Panc1 (cell line): ENCODE data around the gene CACNA1C. TPM values are rescaled to one million over a fixed set of nuclear protein-coding genes. Genes with fewer than 3 reads are reported as not detected.

ENCODE experiments used
- ATAC-seq: fragments of 200-7000 bp; cut with Tn5 transposase; 2 replicates; pipeline ENCODE4 v1.9.1; 2020; ENCODE audit warnings: mild to moderate bottlenecking, moderate library complexity
- BruUV-seq: library from RNA; stranded (reverse); fragments of 400-500 nt; replicated peaks from 2 replicates; lab custom pipeline; 2021; lab: Mats Ljungman, UMichigan
- CTCF ChIA-PET: fragments of 300-600 bp; sonication (Branson Sonifier 250); formaldehyde crosslinking; loops from one replicate; lab custom pipeline; 2022; ENCODE audit warnings: antibody characterized with exemption; lab: Charles Lee
- POLR2A ChIA-PET: fragments of 300-600 bp; sonication (Branson Sonifier 250); formaldehyde crosslinking; loops from one replicate; lab custom pipeline; 2022; ENCODE audit warnings: antibody characterized with exemption; lab: Charles Lee
- DNase-seq: peaks from one replicate; pipeline ENCODE4 v3.0.0-alpha.2; 2010; ENCODE audit warnings: low read depth, low spot score
- H3K27ac ChIP-seq: 2 replicates; pipeline ENCODE4 v1.5.1; 2011; ENCODE audit warnings: mild to moderate bottlenecking, low read length, inconsistent platforms
- H3K27me3 ChIP-seq: fragments of 200-500 bp; sonication (Bioruptor generic); 2 replicates; pipeline ENCODE4 v1.6.0; 2014; ENCODE audit warnings: low read length, inconsistent platforms; ENCODE audit not compliant: control insufficient read depth, insufficient read depth
- H3K36me3 ChIP-seq: fragments of 200-500 bp; sonication (Bioruptor generic); 2 replicates; pipeline ENCODE4 v1.5.1; 2014; ENCODE audit warnings: inconsistent platforms, mild to moderate bottlenecking, low read length, moderate library complexity; ENCODE audit not compliant: control insufficient read depth, insufficient read depth
- H3K4me1 ChIP-seq: 2 replicates; pipeline ENCODE4 v1.5.1; 2011; ENCODE audit warnings: inconsistent platforms, mild to moderate bottlenecking, low read length, moderate library complexity; ENCODE audit not compliant: control insufficient read depth, insufficient read depth
- H3K4me3 ChIP-seq, 2 experiments: 2 replicates each; pipeline ENCODE4 v1.5.1; 2011 to 2012; ENCODE audit warnings: low read depth in 2 of 2, low read length in 2 of 2, mild to moderate bottlenecking in 2 of 2, inconsistent platforms in 1 of 2, moderate library complexity in 1 of 2
- H3K9me3 ChIP-seq: fragments of 200-500 bp; sonication (Bioruptor generic); 2 replicates; pipeline ENCODE4 v1.5.1; 2014; ENCODE audit warnings: low read depth, mild to moderate bottlenecking, inconsistent platforms, low read length, moderate library complexity; ENCODE audit not compliant: control insufficient read depth, insufficient read depth
- POLR2AphosphoS5 ChIP-seq: IDR thresholded peaks from 2 replicates; pipeline ENCODE4 v1.6.1; 2012; ENCODE audit warnings: mild to moderate bottlenecking, low read depth, low read length, moderate library complexity
- SIN3A ChIP-seq: IDR thresholded peaks from 2 replicates; pipeline ENCODE4 v1.6.1; 2012; ENCODE audit warnings: low read depth, mild to moderate bottlenecking, low read length, moderate library complexity, borderline replicate concordance; ENCODE audit not compliant: insufficient read depth
- TCF7L2 ChIP-seq: IDR thresholded peaks from 2 replicates; pipeline ENCODE4 v1.6.1; 2011; ENCODE audit warnings: mild to moderate bottlenecking, low read depth, low read length, inconsistent platforms
- in situ Hi-C: cut with HindIII; loops from 2 replicates; pipeline ENCODE4 v1.10.0; 2016; ENCODE audit warnings: low sequenced_read_pairs, low pct_unique_long_range_greater_than_20kb
- intact Hi-C: fragments of 100-400 bp; cut with micrococcal nuclease; formaldehyde crosslinking; loops from one replicate; pipeline ENCODE4 v1.10.0; 2022; ENCODE audit not compliant: unreplicated experiment
- total RNA-seq: library from RNA; stranded (reverse); gene quantifications from one replicate; pipeline ENCODE4 v1.2.1, GENCODE V29; 2021; ENCODE audit not compliant: unreplicated experiment
- TF ChIP-seq, protein P1 (sequence below): fragments of 450-650 bp; IDR thresholded peaks from 2 replicates; pipeline ENCODE4 v1.5.1; 2017; ENCODE audit warnings: mild to moderate bottlenecking
- TF ChIP-seq, protein P2 (sequence below), 2 experiments: IDR thresholded peaks; 2 replicates each; pipeline ENCODE4 v1.6.1; 2011 to 2012; ENCODE audit warnings: low read depth in 2 of 2, control low read depth in 1 of 2, low read length in 1 of 2, mild to moderate bottlenecking in 1 of 2, moderate library complexity in 1 of 2; ENCODE audit not compliant: insufficient read depth in 1 of 2

CACNA1C gene
- total RNA-seq, 1 experiment from 2014 or later: 0.03 TPM

DNA sequence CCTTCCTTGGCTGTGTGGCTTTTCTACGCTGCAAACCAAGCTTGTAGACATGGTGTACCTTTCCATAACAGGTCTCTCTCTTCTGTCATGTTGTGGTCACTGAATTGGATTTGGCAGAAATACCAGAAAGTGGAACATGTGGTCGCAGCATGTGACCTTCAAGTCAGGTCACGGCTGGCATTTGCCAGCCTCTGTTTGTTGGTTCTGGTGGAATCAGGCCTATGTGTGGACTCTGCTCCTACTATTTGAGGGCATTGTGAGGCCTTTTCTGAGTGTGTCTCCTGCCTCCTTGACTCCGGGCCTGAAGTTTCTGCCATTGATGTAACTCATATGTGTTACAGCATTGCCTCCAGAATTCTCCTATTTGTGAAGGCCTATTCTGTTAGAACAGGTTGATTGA, 116.7 kb downstream of the CACNA1C start:
- POLR2A ChIA-PET: no interaction called here
- TF ChIP-seq SIN3A: no peak
- ATAC-seq: no peak
- CTCF ChIA-PET: no interaction called here
- Histone ChIP-seq H3K9me3 (no peaks in the 10 kb centered on the region), H3K4me1 (no peaks in the 10 kb centered on the region), H3K27me3 (no peaks in the 10 kb centered on the region; the same call in 1 of the 2 replicates), H3K4me3 (no peak overlapping the region), H3K27ac (no peak overlapping the region), H3K36me3 (no peaks in the 10 kb centered on the region)
- intact Hi-C loops (no loop called here), in situ Hi-C loops (no loop called here)
- no TSS peak for BruUV-seq
- no peak for DNase-seq

DNA sequence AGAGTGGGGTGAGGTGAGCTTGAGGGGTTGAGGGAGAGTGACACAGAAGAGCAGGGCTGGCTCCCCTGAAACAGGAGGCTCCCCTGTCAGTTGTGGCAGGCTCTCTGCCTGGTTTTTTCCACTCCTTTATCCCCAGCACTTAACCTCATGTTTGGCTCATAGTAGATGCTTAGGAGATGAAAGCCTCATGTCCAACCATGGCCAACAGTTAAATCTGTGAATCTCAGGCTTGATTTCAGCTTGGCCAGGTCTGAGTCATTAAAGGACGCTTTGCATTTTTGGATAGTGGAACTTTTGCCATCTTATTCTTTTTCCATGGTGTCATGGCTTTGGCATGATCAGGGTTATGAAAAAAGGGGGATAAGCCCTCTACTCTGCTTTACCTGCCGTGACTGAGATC, 117.2 kb downstream of the CACNA1C start:
- Histone ChIP-seq H3K27ac (no peak overlapping the region), H3K4me3 (no peak overlapping the region), H3K9me3 (no peaks in the 10 kb centered on the region), H3K27me3 (peaks cover under 1% of the 10 kb centered on the region; the same call in 1 of the 2 replicates), H3K36me3 (no peaks in the 10 kb centered on the region), H3K4me1 (no peaks in the 10 kb centered on the region)
- in situ Hi-C loops: no loop called here
- ChIA-PET POLR2A (no interaction called here), CTCF (no interaction called here)
- intact Hi-C loops: no loop called here
- DNase-seq (no peak), ATAC-seq (no peak)
- BruUV-seq: no TSS peak
- TF ChIP-seq, protein P1, sequence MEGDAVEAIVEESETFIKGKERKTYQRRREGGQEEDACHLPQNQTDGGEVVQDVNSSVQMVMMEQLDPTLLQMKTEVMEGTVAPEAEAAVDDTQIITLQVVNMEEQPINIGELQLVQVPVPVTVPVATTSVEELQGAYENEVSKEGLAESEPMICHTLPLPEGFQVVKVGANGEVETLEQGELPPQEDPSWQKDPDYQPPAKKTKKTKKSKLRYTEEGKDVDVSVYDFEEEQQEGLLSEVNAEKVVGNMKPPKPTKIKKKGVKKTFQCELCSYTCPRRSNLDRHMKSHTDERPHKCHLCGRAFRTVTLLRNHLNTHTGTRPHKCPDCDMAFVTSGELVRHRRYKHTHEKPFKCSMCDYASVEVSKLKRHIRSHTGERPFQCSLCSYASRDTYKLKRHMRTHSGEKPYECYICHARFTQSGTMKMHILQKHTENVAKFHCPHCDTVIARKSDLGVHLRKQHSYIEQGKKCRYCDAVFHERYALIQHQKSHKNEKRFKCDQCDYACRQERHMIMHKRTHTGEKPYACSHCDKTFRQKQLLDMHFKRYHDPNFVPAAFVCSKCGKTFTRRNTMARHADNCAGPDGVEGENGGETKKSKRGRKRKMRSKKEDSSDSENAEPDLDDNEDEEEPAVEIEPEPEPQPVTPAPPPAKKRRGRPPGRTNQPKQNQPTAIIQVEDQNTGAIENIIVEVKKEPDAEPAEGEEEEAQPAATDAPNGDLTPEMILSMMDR: no peak
- TF ChIP-seq TCF7L2: no peak
- TF ChIP-seq, protein P2, sequence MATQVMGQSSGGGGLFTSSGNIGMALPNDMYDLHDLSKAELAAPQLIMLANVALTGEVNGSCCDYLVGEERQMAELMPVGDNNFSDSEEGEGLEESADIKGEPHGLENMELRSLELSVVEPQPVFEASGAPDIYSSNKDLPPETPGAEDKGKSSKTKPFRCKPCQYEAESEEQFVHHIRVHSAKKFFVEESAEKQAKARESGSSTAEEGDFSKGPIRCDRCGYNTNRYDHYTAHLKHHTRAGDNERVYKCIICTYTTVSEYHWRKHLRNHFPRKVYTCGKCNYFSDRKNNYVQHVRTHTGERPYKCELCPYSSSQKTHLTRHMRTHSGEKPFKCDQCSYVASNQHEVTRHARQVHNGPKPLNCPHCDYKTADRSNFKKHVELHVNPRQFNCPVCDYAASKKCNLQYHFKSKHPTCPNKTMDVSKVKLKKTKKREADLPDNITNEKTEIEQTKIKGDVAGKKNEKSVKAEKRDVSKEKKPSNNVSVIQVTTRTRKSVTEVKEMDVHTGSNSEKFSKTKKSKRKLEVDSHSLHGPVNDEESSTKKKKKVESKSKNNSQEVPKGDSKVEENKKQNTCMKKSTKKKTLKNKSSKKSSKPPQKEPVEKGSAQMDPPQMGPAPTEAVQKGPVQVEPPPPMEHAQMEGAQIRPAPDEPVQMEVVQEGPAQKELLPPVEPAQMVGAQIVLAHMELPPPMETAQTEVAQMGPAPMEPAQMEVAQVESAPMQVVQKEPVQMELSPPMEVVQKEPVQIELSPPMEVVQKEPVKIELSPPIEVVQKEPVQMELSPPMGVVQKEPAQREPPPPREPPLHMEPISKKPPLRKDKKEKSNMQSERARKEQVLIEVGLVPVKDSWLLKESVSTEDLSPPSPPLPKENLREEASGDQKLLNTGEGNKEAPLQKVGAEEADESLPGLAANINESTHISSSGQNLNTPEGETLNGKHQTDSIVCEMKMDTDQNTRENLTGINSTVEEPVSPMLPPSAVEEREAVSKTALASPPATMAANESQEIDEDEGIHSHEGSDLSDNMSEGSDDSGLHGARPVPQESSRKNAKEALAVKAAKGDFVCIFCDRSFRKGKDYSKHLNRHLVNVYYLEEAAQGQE (IDR thresholded peaks at IDR 0.05; ENCODE audit: insufficient read depth in 1 of 2, low read depth in 2 of 2, low read length in 1 of 2): no peak
- TF ChIP-seq POLR2AphosphoS5: no peak
- no peak for TF ChIP-seq SIN3A

DNA sequence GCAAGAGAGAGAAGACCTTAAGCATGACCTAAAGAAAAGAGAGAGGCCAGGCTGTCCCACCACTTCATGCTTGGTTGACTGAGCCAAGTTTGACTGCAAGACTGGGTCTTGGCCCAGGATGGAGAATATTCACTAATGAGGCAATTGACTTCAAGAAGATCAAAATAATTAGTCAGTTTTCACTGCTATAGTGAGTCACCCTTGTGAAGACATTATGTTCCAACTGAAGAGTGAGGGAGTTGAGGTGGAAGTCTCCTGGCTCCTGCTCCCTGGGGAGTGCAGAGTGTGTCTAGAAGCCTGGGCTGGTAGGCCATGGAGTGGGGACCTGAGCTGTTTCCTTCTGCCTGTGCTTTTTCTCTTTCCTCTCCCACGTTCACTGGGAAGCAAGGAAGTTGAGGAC, 117.6 kb downstream of the CACNA1C start:
- POLR2A ChIA-PET: no interaction called here
- no peaks in the 10 kb centered on the region for H3K4me1 ChIP-seq
- in situ Hi-C loops: no loop called here
- CTCF ChIA-PET: no interaction called here
- H3K4me3 ChIP-seq: no peak overlapping the region
- peaks cover 2% of the 10 kb centered on the region; the same call in 1 of the 2 replicates for H3K27me3 ChIP-seq
- intact Hi-C loops: no loop called here
- no peak for ATAC-seq
- DNase-seq: no peak
- no peak overlapping the region for H3K27ac ChIP-seq
- no peaks in the 10 kb centered on the region for H3K9me3 ChIP-seq
- no TSS peak for BruUV-seq
- H3K36me3 ChIP-seq: no peaks in the 10 kb centered on the region
- TF ChIP-seq, protein P2 (IDR thresholded peaks at IDR 0.05; ENCODE audit: insufficient read depth in 1 of 2, low read depth in 2 of 2, low read length in 1 of 2): no peak
- TF ChIP-seq, protein P1: no peak
- TF ChIP-seq POLR2AphosphoS5 (no peak), TCF7L2 (no peak), SIN3A (no peak)
